Stimulated activated CD8-positive, alpha-beta memory T cell treated with anti-CD3 and anti-CD28 coated beads, Interleukin-2, amount 100 ng/mL, for 48 hours (primary cell): ENCODE results near the gene MUTYH.

Source experiments
- DNase-seq, 2 donors: peaks; one replicate each; pipeline ENCODE4 v3.0.0-alpha.2; 2020; ENCODE audit warnings: low read depth in 2 of 2

Gene MUTYH

GRCh38 chr1:45348966-45349677, 8.9 kb upstream of the MUTYH start:
- no peak for DNase-seq

DNA sequence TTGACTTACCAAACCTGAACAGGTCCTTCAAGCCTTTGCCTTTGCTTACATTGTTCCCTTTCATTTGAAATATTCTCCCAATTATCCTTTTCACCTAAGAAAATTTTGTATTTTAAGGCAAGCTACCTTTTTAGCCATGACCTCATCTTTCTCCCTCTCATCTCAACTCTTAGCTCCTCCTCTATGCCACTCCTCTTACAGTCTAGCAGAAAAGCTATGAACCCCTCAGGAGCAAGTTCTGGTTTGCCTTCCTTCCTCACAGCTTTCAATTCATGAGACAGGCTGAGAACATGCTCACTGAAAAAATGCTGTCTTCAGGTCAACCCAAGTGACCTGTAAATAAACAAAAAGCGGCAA, 8.3 kb upstream of the MUTYH start:
- DNase-seq: no peak

DNA sequence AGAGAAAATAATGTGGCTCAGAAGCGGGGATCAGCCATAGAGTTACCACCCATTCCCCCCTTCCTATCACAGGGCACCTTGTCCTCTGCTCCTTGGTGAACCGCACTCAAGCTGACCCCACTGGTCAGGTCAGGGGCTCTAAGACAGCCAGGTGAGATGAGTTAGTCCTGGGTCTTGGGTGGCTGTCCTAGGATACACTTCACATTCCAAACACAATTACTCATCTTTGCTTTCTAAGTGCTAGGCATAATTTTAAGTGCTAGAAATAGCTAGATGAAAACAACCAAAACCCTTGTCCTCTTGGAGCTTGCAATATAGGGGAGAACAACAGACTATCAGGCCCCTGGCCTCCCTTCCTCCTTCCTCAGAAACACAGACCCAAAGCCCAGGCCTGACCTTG, 7.8 kb upstream of the MUTYH start:
- DNase-seq: no peak

DNA sequence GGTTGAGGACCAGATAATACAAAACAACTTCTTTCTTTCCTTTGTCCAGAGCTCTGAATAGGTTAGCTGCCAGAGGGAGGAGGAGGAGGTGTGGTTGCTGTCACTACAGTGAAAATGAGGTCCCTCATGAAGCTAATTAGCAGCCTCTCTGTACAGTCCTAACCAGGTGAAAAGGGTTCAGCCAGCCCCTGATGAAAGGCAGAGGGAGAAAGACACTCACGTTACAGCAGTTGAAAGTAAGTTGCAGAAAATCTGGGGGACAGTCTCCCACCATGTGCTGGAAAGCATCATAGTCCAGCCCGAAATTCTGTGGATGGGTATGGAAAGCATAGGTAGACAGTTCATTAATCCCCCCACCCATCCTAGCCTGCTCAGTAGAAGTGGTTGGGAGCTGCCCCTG, 6.2 kb upstream of the MUTYH start:
- no peak for DNase-seq

DNA sequence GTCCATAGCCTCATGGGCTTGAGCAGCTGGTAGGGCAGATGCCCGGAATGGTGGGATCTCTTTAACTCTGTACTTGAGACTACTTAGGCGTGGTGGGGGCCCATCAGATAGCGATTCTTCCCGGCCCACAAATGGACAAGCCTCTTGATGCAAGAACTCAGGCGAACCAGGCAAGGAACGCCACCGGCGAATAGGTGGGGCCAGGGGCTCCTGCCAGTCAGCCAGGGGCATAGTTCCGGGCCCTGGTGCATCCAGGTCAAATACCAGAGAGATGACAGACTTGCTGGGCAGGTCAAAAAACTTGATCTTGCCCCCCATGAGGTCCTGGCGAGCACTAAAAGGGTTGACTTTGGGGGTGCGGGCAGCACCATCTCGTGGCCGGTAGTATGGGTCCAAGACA, 4.8 kb upstream of the MUTYH start:
- no peak for DNase-seq

DNA sequence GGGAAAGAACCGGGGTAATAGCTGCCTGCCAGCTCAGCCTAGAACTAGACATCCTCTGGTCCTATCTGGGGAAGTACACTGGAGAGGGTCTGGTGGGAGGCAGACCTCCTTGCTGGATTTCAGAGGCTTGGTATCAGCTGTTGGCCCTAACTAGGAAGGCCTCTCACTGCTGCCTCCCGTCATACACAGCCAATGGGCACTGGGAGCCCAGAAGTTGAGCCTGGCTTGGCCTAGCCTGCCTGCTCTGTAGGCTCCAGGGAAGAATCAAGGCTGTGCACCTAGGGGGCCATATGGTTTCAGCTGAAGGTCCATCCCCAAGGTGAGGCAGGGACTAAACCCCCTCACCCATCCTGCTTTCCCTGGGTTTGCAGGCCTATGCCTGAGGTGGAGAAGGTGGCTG, 4.3 kb upstream of the MUTYH start:
- DNase-seq: no peak

DNA sequence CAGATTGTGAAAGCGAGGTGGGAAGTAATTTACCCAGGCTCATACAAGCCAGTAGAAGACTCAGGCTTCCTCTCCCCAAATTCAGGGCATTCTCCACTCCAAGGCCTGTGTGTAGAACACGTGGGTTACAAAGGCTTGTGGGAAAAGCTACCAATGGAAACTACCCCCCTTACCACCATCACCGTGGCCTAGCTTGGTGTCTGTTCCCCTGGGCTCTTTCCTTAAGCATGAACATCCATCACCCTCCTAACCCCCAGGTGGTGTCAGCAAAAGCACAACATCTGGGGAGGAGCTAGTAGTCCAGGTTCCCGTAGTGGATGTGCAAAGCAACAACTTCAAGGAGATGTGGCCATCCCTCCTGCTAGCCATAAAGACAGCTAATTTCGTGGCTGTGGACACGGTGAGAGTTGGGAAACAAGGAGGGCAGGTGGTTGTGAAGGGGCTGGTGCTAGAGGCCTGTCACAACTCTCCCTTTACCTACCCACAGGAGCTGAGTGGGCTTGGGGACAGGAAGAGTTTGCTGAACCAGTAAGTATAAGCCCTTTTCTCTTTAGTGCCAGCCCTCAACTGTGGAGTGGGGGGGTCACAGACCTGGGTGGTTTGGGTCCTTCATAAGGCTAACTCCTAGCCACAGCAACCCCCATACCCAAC, 701 bp upstream of the MUTYH start:
- no peak for DNase-seq

DNA sequence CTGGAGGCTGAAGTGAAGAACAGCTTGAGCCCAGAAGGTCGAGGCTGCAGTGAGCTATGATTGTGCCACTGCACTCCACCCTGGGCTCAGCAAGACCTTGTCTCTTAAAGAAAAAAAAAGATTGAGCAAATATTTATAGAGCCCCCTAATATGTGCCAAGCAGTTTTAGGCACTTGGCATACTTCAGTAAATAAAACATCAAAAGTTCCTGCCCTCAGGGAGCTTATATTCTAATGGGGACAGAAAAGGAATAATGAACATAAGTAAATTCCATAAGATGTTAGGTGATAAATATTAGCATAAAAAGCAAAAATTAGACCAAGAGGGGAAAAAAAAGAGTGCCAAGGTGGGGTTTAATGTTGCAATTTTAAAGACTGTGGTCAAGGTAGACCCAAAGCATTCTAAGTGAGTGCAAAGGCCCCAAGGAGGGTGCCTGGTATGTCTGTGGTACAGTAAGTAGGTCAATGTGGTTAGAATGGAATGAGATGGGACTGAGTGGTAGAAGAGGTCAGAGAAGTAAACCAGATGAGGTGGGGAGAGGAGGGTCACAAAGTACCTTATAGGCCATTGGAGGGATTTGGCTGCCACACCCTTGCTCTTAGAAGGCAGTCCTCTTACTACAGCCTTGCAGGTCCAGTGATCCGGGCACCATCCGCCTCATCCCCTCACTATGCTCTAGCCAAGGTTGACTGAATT, 2.5 kb downstream of the MUTYH start:
- DNase-seq: no peak

GRCh38 chr1:45335855-45336324, 4.3 kb downstream of the MUTYH start:
- no peak for DNase-seq

GRCh38 chr1:45334308-45335245, 5.7 kb downstream of the MUTYH start:
- no peak for DNase-seq

- no peak for DNase-seq
Observed at GRCh38 chr1:45332346-45332720, 7.9 kb downstream of the MUTYH start.

DNA sequence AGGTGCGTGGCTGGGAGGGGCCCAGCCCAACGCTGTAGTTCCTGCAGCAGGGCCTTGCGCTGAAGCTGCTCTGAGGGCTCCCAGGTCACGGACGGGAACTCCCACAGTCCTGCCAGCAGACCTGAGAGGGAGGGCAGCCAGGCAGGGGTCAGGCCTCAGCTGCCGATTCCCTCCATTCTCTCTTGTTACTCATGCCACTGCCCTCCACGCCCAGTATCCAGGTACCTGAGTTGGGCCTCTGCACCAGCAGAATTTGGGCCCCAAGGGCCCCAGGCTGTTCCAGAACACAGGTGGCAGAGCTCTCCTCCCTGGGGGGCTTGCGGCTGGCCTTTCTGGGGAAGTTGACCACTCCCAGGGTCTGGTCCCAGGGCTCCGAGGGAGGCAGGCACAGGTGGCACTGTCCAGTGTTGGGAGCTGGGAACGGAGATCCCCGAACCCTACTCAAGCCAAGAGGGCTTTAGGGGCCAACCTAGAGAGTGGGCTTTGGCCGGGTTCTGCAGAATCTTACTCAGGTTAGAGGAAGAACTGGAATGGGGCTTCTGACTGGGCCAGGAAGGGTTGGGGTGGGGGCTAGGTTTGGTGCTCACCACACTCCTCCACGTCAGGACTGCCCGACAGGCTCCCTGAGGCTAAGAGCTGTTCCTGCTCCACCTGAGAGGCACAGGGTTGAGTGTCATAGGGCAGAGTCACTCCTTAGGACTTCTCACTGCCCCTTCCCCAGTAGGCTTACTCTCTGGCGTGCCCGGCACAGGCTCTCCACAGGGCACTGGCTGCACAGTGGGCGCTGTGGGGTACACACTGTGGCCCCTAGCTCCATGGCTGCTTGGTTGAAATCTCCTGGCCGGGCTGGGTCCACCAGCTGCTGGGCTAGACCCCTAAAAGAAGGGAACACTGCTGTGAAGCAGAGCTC, 8.5 kb downstream of the MUTYH start:
- no peak for DNase-seq

DNA sequence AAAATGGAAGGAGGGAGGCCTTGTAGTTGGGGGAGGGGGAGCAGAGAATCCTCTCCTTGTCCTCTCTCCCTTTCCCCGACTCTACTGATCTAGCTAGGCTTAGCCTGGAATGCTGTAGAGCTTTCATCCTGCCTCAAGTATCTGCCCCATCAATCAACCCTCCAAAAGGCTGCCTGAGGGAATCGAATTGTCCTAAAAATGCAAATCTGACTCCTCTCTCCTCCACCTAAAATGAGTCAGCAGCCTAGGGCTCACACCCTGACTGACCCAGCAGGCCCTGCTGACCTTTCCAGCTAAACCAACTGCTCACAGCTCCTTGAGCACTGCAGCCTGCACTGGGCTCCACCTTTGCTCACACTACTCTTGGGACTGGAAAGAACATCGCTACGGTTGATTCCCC, 10.8 kb downstream of the MUTYH start:
- no peak for DNase-seq

GRCh38 chr1:45328680-45329079, 11.6 kb downstream of the MUTYH start:
- DNase-seq: no peak

- DNase-seq: no peak
Observed at GRCh38 chr1:45327644-45328515, 12.4 kb downstream of the MUTYH start.

GRCh38 chr1:45326627-45327623, 13.3 kb downstream of the MUTYH start, which contains the start of gene HPDL:
HPDL (plus strand) TSS chr1:45326895; CDS start chr1:45327149, 254 bp downstream.
- DNase-seq: peak; percentile 78

- DNase-seq: no peak
Observed at GRCh38 chr1:45325851-45326506, 14.3 kb downstream of the MUTYH start.

GRCh38 chr1:45322486-45323040, 17.7 kb downstream of the MUTYH start:
- DNase-seq: no peak
